Upper lobe of left lung (tissue), 6 donors: ENCODE data around the gene GOLGA3. TPM values are rescaled to one million over a fixed set of nuclear protein-coding genes. Genes with fewer than 3 reads are reported as not detected.

Experiments used
- ATAC-seq, 2 donors: fragments of 200-7000 bp; cut with Tn5 transposase; one replicate each; pipeline ENCODE4 v1.9.1; 2022; ENCODE audit warnings: mild to moderate bottlenecking in 2 of 2, moderate library complexity in 2 of 2; ENCODE audit not compliant: low FRiP score in 2 of 2
- DNase-seq, 2 donors: peaks; one replicate each; pipeline ENCODE4 v3.0.0-alpha.2; 2019 to 2020
- H3K27ac ChIP-seq, 4 donors: fragments of 200-600 bp; sonication (generic); one replicate each; pipeline ENCODE4 v1.5.1; 2016 to 2019
- H3K27me3 ChIP-seq, 4 donors: fragments of 200-600 bp; sonication (generic); one replicate each; pipeline ENCODE4 v1.5.1; 2017 to 2019
- H3K36me3 ChIP-seq, 4 donors: fragments of 200-600 bp; sonication (generic); one replicate each; pipeline ENCODE4 v1.5.1; 2016 to 2019
- H3K4me1 ChIP-seq, 4 donors: fragments of 200-600 bp; sonication (generic); one replicate each; pipeline ENCODE4 v1.5.1; 2018 to 2019
- H3K4me3 ChIP-seq, 4 donors: fragments of 200-600 bp; sonication (generic); one replicate each; pipeline ENCODE4 v1.5.1; 2017 to 2019; ENCODE audit warnings: mild to moderate bottlenecking in 2 of 4, moderate library complexity in 1 of 4
- H3K9me3 ChIP-seq, 4 donors: fragments of 200-600 bp; sonication (generic); one replicate each; pipeline ENCODE4 v1.5.1; 2018 to 2019
- CTCF ChIP-seq, 6 experiments: fragments of 450-650 bp in 4 of 6; fragments of 200-600 bp in 2 of 6; sonication (generic) in 2 of 6; IDR thresholded peaks; one replicate each; pipeline ENCODE4 v1.5.1; 2016 to 2019; ENCODE audit warnings: antibody characterized with exemption in 6 of 6
- EP300 ChIP-seq, 4 donors: sonication (generic); formaldehyde crosslinking; IDR thresholded peaks; one replicate each; pipeline ENCODE4 v1.5.1; 2017; ENCODE audit warnings: antibody characterized with exemption in 4 of 4, control low read depth in 2 of 4
- POLR2A ChIP-seq, 4 donors: fragments of 450-650 bp; IDR thresholded peaks; one replicate each; pipeline ENCODE4 v1.5.1; 2016 to 2017; ENCODE audit warnings: antibody characterized with exemption in 4 of 4, mild to moderate bottlenecking in 2 of 4
- POLR2AphosphoS5 ChIP-seq, 2 donors: sonication (generic); formaldehyde crosslinking; IDR thresholded peaks; one replicate each; pipeline ENCODE4 v1.5.1; 2017; ENCODE audit warnings: antibody characterized with exemption in 2 of 2
- WGBS, 2 donors: methylation state at CpG; one replicate each; pipeline ENCODE4 v1.1.5; 2017 to 2018; 5-methylcytosine and 5-hydroxymethylcytosine counted together
- total RNA-seq, 6 donors: library from RNA; depleted of rRNA in 4 of 6; stranded (reverse); fragments of >200 nt in 4 of 6; gene quantifications; one replicate each; pipeline versions ENCODE4 v1.1.0 to v1.2.1, GENCODE V29; 2016 to 2021
- donor health status: DM: no; HTN: no; CAD: no; lungs with moderate emphysema.
- donor health status: DM: no; HTN: yes; CAD: no; lungs with severe emphysema.

Gene GOLGA3
- total RNA-seq, 6 donors from 2014 or later = 53.8 to 116 (median 77.9) TPM

- no peak for TF ChIP-seq CTCF (IDR thresholded peaks at IDR 0.05)
- no peak for TF ChIP-seq EP300 (IDR thresholded peaks at IDR 0.05)
- ATAC-seq (no peak), DNase-seq (no peak)
- no peak overlapping the region for H3K4me3 ChIP-seq
- WGBS, 2 donors = 89 to 91% methylated on average over 3 of the region's 3 CpGs
- H3K36me3 ChIP-seq = peaks cover 57 to 100% (median 90%) of the 10 kb centered on the region in 4 donors
- H3K27ac ChIP-seq = no peak overlapping the region
- H3K27me3 ChIP-seq = no peaks in the 10 kb centered on the region
- no peaks in the 10 kb centered on the region for H3K4me1 ChIP-seq
- H3K9me3 ChIP-seq = no peaks in the 10 kb centered on the region
These were observed 82.1 kb downstream of the GOLGA3 start for GRCh38 chr12:132746613-132747012.

- H3K36me3 ChIP-seq = peaks cover 49 to 100% (median 91%) of the 10 kb centered on the region in 4 donors
- ATAC-seq (no peak), DNase-seq (no peak)
- H3K4me1 ChIP-seq = no peaks in the 10 kb centered on the region
- WGBS, 2 donors = 89 to 96% methylated on average over 13 of the region's 13 CpGs
- H3K9me3 ChIP-seq = no peaks in the 10 kb centered on the region
- H3K27me3 ChIP-seq = no peaks in the 10 kb centered on the region
- H3K4me3 ChIP-seq = no peak overlapping the region
- no peak overlapping the region for H3K27ac ChIP-seq
- no peak for TF ChIP-seq POLR2A (IDR thresholded peaks at IDR 0.05)
- no peak for TF ChIP-seq EP300 (IDR thresholded peaks at IDR 0.05)
- no peak for TF ChIP-seq CTCF (IDR thresholded peaks at IDR 0.05)
These were observed 84.8 kb downstream of the GOLGA3 start for GRCh38 chr12:132743831-132744230.

- 88 to 92% methylated on average over 8 of the region's 8 CpGs for WGBS, 2 donors
- TF ChIP-seq EP300 (IDR thresholded peaks at IDR 0.05) (no peak), POLR2AphosphoS5 (IDR thresholded peaks at IDR 0.05) (no peak), CTCF (IDR thresholded peaks at IDR 0.05) (no peak), POLR2A (IDR thresholded peaks at IDR 0.05) (no peak)
- H3K4me3 ChIP-seq = no peak overlapping the region
- no peaks in the 10 kb centered on the region for H3K4me1 ChIP-seq
- DNase-seq (no peak), ATAC-seq (no peak)
- no peaks in the 10 kb centered on the region for H3K27me3 ChIP-seq
- peaks cover 34 to 100% (median 91%) of the 10 kb centered on the region in 4 donors for H3K36me3 ChIP-seq
- H3K9me3 ChIP-seq = no peaks in the 10 kb centered on the region
- no peak overlapping the region for H3K27ac ChIP-seq
These were observed 87.0 kb downstream of the GOLGA3 start for GRCh38 chr12:132741620-132742019.

- ATAC-seq = no peak
- H3K36me3 ChIP-seq = peaks cover 41 to 100% (median 96%) of the 10 kb centered on the region in 4 donors
- H3K9me3 ChIP-seq = no peaks in the 10 kb centered on the region
- no peak overlapping the region for H3K4me3 ChIP-seq
- no peaks in the 10 kb centered on the region for H3K4me1 ChIP-seq
- H3K27me3 ChIP-seq = no peaks in the 10 kb centered on the region
- TF ChIP-seq CTCF (IDR thresholded peaks at IDR 0.05) (no peak), POLR2AphosphoS5 (IDR thresholded peaks at IDR 0.05) (no peak), POLR2A (IDR thresholded peaks at IDR 0.05) (no peak), EP300 (IDR thresholded peaks at IDR 0.05) (no peak)
- no peak for DNase-seq
- H3K27ac ChIP-seq = no peak overlapping the region
- 82 to 91% methylated on average over 11 of the region's 11 CpGs for WGBS, 2 donors
These were observed 88.0 kb downstream of the GOLGA3 start for GRCh38 chr12:132740652-132741051.

GRCh38 chr12:132740313-132740646 lies 88.4 kb downstream of the GOLGA3 start:
- Histone ChIP-seq H3K4me3 (no peak overlapping the region), H3K36me3 (peaks cover 41 to 100% (median 96%) of the 10 kb centered on the region in 4 donors), H3K27ac (no peak overlapping the region), H3K27me3 (no peaks in the 10 kb centered on the region), H3K4me1 (no peaks in the 10 kb centered on the region), H3K9me3 (no peaks in the 10 kb centered on the region)
- TF ChIP-seq POLR2A (IDR thresholded peaks at IDR 0.05) (no peak), EP300 (IDR thresholded peaks at IDR 0.05) (no peak), POLR2AphosphoS5 (IDR thresholded peaks at IDR 0.05) (no peak), CTCF (IDR thresholded peaks at IDR 0.05) (no peak)
- ATAC-seq (no peak), DNase-seq (no peak)
- 91 to 93% methylated on average over 6 of the region's 6 CpGs for WGBS, 2 donors
